ENCODE measurements around the gene HOXA2. TPM values are rescaled to one million over a fixed set of nuclear protein-coding genes. Genes with fewer than 3 reads are reported as not detected.

Gene HOXA2
- total and polyA plus RNA-seq, 2 of the 8 experiments (the other 6 are each of a cell fraction or from before 2014, with no cell fraction given) = not detected

DNA sequence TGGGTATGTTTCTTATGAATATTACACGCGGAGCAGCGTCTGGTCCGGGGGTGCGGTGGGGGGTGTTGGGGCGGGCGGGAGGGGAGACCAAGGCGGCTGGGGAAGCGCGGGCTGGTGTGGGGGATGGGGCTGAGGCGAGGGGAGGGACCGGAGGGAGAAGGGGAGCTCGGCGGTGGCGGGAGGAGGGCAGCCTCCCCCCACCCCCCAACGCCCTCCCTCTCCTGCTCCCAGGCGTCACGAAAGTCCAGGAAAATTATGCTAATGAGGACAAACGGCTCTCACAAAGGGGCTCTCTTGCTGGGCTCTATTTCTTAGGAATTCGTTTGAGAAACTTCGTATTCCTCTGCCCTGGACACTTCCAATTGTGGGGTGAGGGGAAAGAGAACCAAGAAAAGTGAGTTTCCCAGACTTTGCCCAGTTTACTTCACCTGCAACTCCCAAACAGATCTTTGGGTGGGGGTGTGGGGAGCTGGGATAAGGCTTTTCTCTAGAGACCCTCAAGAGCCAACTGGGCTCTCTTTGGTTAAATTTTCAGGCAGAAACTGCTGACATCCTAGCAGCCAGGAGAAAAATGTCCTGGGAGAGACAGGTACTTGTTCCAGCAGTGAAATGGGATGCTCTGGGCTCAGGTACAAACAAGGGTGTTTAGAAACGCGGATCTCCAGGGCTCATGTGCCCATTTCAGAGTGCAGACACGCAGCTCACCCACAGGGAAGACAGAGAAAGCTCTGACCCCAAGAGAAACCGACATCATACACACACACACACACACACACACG is 11.7 kb upstream of the HOXA2 start:
- Histone ChIP-seq H2BK5ac (ENCODE audit: low read depth, low read length) (no peak overlapping the region), H4K8ac (ENCODE audit: extremely low read depth, insufficient read depth, low read length) (no peak overlapping the region), H3K4ac (replicated peaks; ENCODE audit: insufficient read length, low read depth, low read length) (no peak overlapping the region), H3K14ac (ENCODE audit: insufficient read length) (no peak overlapping the region), H3K23me2 (ENCODE audit: low read depth, low read length) (no peaks in the 10 kb centered on the region), H3K4me3 (ENCODE audit: extremely low read depth in 1 of 4, insufficient read depth in 2 of 4, low read depth in 3 of 4, low read length in 4 of 4) (peak overlapping the region in 1 of 4 experiments; percentile 29; a peak in 1 of 8 replicates), H2BK20ac (ENCODE audit: low read length) (no peak overlapping the region), H2AFZ (ENCODE audit: low read length) (no peak overlapping the region), H3K4me1 (replicated peaks in 1 of 4; ENCODE audit: control insufficient read depth in 3 of 4, insufficient read depth in 4 of 4, low read length in 3 of 4) (peaks cover 0 to 11% (median 3%) of the 10 kb centered on the region in 4 experiments; a peak in 5 of 7 replicates), H3K23ac (ENCODE audit: insufficient read length) (no peak overlapping the region), H4K91ac (replicated peaks; ENCODE audit: insufficient read length, low read length) (no peak overlapping the region), H3K9me3 (ENCODE audit: insufficient read depth in 2 of 2, low read depth in 1 of 2, low read length in 1 of 2) (no peaks in the 10 kb centered on the region), H3K56ac (replicated peaks; ENCODE audit: insufficient read length, low read depth, low read length) (no peak overlapping the region), H2AK5ac (ENCODE audit: low read depth, low read length) (no peak overlapping the region), H3K9ac (replicated peaks in 1 of 4; ENCODE audit: extremely low read depth in 1 of 4, low read depth in 3 of 4, low read length in 3 of 4) (no peak overlapping the region), H3K79me1 (ENCODE audit: low read depth, low read length) (no peaks in the 10 kb centered on the region), H2BK15ac (ENCODE audit: low read length) (0 out of 2 replicates have a peak overlapping the region, but pooled peaks have one; percentile 88), H3K36me3 (ENCODE audit: control insufficient read depth in 2 of 4, insufficient read depth in 4 of 4, low read length in 3 of 4) (peaks cover 0 to 3% (median 0%) of the 10 kb centered on the region in 4 experiments; a peak in 2 of 8 replicates), H3K18ac (ENCODE audit: extremely low read depth, low read length) (no peak overlapping the region; the same call in 1 of the 2 replicates), H3K79me2 (ENCODE audit: control insufficient read depth in 1 of 2, insufficient read depth in 2 of 2, low read length in 2 of 2) (no peaks in the 10 kb centered on the region), H3K27me3 (replicated peaks in 1 of 4; ENCODE audit: control insufficient read depth in 3 of 4, extremely low read depth in 1 of 4, insufficient read depth in 3 of 4, low read length in 3 of 4) (peaks cover 96 to 99% (median 97%) of the 10 kb centered on the region in 4 experiments), H3K27ac (ENCODE audit: low read depth, low read length) (no peak overlapping the region), H2BK120ac (replicated peaks; ENCODE audit: low read depth, low read length) (no peak overlapping the region), H4K20me1 (replicated peaks in 1 of 2; ENCODE audit: control insufficient read depth in 1 of 2, insufficient read depth in 2 of 2, low read length in 2 of 2) (peaks cover 33 to 45% of the 10 kb centered on the region in 2 experiments), H3K4me2 (ENCODE audit: insufficient read depth in 1 of 2, low read depth in 2 of 2, low read length in 2 of 2) (peak overlapping the region in 1 of 2 experiments; percentile 54; a peak in 2 of 4 replicates), H4K5ac (ENCODE audit: insufficient read length, low read depth, low read length) (no peak overlapping the region), H2BK12ac (ENCODE audit: low read depth, low read length) (peak overlapping the region; percentile 80; the same call in 1 of the 2 replicates)
- 7% methylated on average over 7 of the region's 26 CpGs; no CpG with 5 or more reads in 1 of the 2 experiments for WGBS, 2 experiments (ENCODE audit: extremely low coverage in 1 of 2, insufficient coverage in 1 of 2, insufficient read length in 1 of 2, insufficient replicate concordance in 2 of 2, low coverage in 1 of 2, low lambda C conversion rate in 2 of 2, missing lambda C conversion rate in 1 of 2)
- ChIA-PET POLR2A (ENCODE audit: partially characterized antibody) (no interaction called here), CTCF (ENCODE audit: partially characterized antibody) (interaction anchor here (0.7 to 4.8 kb wide), 3 partner anchors 16 to 47 kb away, joined by 3 to 33 read pairs (median 3); partner anchors contain the start of gene HOXA5)
- TF ChIP-seq RNF2 (IDR thresholded peaks at IDR 0.05; ENCODE audit: borderline replicate concordance, low read depth, low read length, missing control alignments, poor library complexity, severe bottlenecking) (peak; percentile 94), TAF7 (optimal IDR thresholded peaks at IDR 0.05; ENCODE audit: borderline replicate concordance, low read depth, low read length) (no peak), POU5F1 (IDR thresholded peaks at IDR 0.05; ENCODE audit: low read depth, low read length) (no peak), CHD1 (IDR thresholded peaks at IDR 0.05; ENCODE audit: low read depth, low read length) (no peak), CBX8 (IDR thresholded peaks at IDR 0.05; ENCODE audit: borderline replicate concordance, low read depth, low read length) (peak; percentile 98), SP4 (IDR thresholded peaks at IDR 0.05; ENCODE audit: low read length) (no peak), HDAC2 (IDR thresholded peaks at IDR 0.05; ENCODE audit: borderline replicate concordance in 1 of 2, low read depth in 2 of 2, low read length in 2 of 2) (no peak), YY1 (IDR thresholded peaks at IDR 0.05; ENCODE audit: low read depth, low read length) (no peak)
- FAIRE-seq (no peak), DNase-seq (ENCODE audit: low read depth in 1 of 2, low spot score in 2 of 2) (peak in 1 of 2 experiments; percentile 52)
